ENCODE measurements around the gene A4GALT. TPM values are rescaled to one million over a fixed set of nuclear protein-coding genes. Genes with fewer than 3 reads are reported as not detected.

The A4GALT gene
- total RNA-seq, 1 experiment from 2014 or later: 3.4 TPM

GRCh38 chr22:42763965-42764480 is 43.4 kb upstream of the A4GALT start:
- no peak overlapping the region for H2AK5ac ChIP-seq (ENCODE audit: insufficient read length, low read length)
- H3K27me3 ChIP-seq (ENCODE audit: insufficient read depth, low read length): no peaks in the 10 kb centered on the region
- no peak overlapping the region for H3K18ac ChIP-seq (ENCODE audit: insufficient read length, low read depth, low read length)
- H3K14ac ChIP-seq (ENCODE audit: insufficient read depth, low read length): no peak overlapping the region
- no peak overlapping the region for H2BK12ac ChIP-seq (ENCODE audit: insufficient read length, low read depth, low read length)
- H4K91ac ChIP-seq (ENCODE audit: insufficient read length, low read depth, low read length): no peak overlapping the region
- no peaks in the 10 kb centered on the region for H3K9me3 ChIP-seq (ENCODE audit: control insufficient read depth, low read depth, low read length)
- Mint-ChIP-seq H3K9me3 (no peaks in the 10 kb centered on the region; a peak in 1 of 5 replicates), H3K27me3 (ENCODE audit: low read depth) (peaks cover 2% of the 10 kb centered on the region), H3K4me1 (peaks cover 4 to 6% of the 10 kb centered on the region in 2 experiments), H3K36me3 (ENCODE audit: insufficient read depth in 1 of 3, low read depth in 3 of 3) (no peaks in the 10 kb centered on the region), H3K27ac (no peak overlapping the region), H3K4me3 (no peak overlapping the region)
- H3K79me1 ChIP-seq (ENCODE audit: insufficient read depth, low read depth, low read length, poor library complexity, severe bottlenecking): no peaks in the 10 kb centered on the region
- no peak overlapping the region for H3K4ac ChIP-seq (ENCODE audit: low read depth, low read length)
- H2BK5ac ChIP-seq (ENCODE audit: insufficient read length, low read length): no peak overlapping the region
- no peak overlapping the region for H3K56ac ChIP-seq (ENCODE audit: insufficient read length, low read depth, low read length)
- H2BK120ac ChIP-seq (ENCODE audit: low read depth, low read length, poor library complexity, severe bottlenecking): no peak overlapping the region
- H3K9ac ChIP-seq (ENCODE audit: extremely low read depth, insufficient read length, low read length): no peak overlapping the region
- no peak for DNase-seq
- no peak for TF ChIP-seq CTCF (conservative IDR thresholded peaks at IDR 0.05)
- no peak overlapping the region for H3T11ph ChIP-seq (ENCODE audit: low read length)
- no peak overlapping the region for H3K27ac ChIP-seq (ENCODE audit: insufficient read length, low read depth, low read length)
- no peak overlapping the region for H2AFZ ChIP-seq (ENCODE audit: low read length)
- H3K79me2 ChIP-seq (ENCODE audit: insufficient read depth, low read length): no peaks in the 10 kb centered on the region
- H3K4me2 ChIP-seq (ENCODE audit: insufficient read depth, insufficient read length, low read length): no peak overlapping the region
- H3K23ac ChIP-seq (ENCODE audit: insufficient read length, low read depth, low read length): no peak overlapping the region
- H2BK15ac ChIP-seq (ENCODE audit: low read depth, low read length): no peak overlapping the region
- no peak overlapping the region for H2BK20ac ChIP-seq (ENCODE audit: low read depth, low read length, poor library complexity, severe bottlenecking)
- no peak overlapping the region for H4K5ac ChIP-seq (ENCODE audit: insufficient read length, low read depth, low read length)
- peaks cover 2% of the 10 kb centered on the region for H4K20me1 ChIP-seq (ENCODE audit: control insufficient read depth, insufficient read depth, insufficient read length)
- H3K23me2 ChIP-seq (ENCODE audit: insufficient read length, low read depth, low read length, poor library complexity, severe bottlenecking): no peaks in the 10 kb centered on the region
- WGBS (ENCODE audit: extremely low coverage, insufficient read length, low lambda C conversion rate): no CpG with 5 or more reads among the region's 13 CpGs
- no peaks in the 10 kb centered on the region for H3K4me1 ChIP-seq (ENCODE audit: insufficient read depth, low read length)
- H4K8ac ChIP-seq (replicated peaks; ENCODE audit: insufficient read length, low read depth, low read length): no peak overlapping the region
